Activated CD4-positive, alpha-beta memory T cell treated with anti-CD3 and anti-CD28 coated beads for 36 hours (primary cell): ENCODE results near the gene CLMP. TPM values are rescaled to one million over a fixed set of nuclear protein-coding genes. Genes with fewer than 3 reads are reported as not detected.

Source experiments
- CTCF ChIA-PET: fragments of 350-600 bp; sonication (Branson Sonifier 250); formaldehyde crosslinking; loops from one replicate; lab custom pipeline; 2021; ENCODE audit warnings: antibody characterized with exemption, inconsistent platforms; lab: Charles Lee
- POLR2A ChIA-PET: fragments of 350-600 bp; sonication (Branson Sonifier 250); formaldehyde crosslinking; loops from one replicate; lab custom pipeline; 2021; ENCODE audit warnings: antibody characterized with exemption; lab: Charles Lee
- DNase-seq: peaks from one replicate; pipeline ENCODE4 v3.0.0-alpha.2; 2020
- H3K27ac Mint-ChIP-seq: one replicate; pipeline ENCODE4 v1.8.0; 2021; ENCODE audit warnings: mixed read lengths
- H3K27me3 Mint-ChIP-seq: one replicate; pipeline ENCODE4 v1.8.0; 2021; ENCODE audit warnings: mixed read lengths
- H3K36me3 Mint-ChIP-seq: one replicate; pipeline ENCODE4 v1.8.0; 2021; ENCODE audit warnings: mixed read lengths
- H3K4me1 Mint-ChIP-seq: one replicate; pipeline ENCODE4 v1.8.0; 2021; ENCODE audit warnings: low read depth, mixed read lengths
- H3K4me3 Mint-ChIP-seq: one replicate; pipeline ENCODE4 v1.8.0; 2021; ENCODE audit warnings: mild to moderate bottlenecking, mixed read lengths
- H3K9me3 Mint-ChIP-seq: one replicate; pipeline ENCODE4 v1.8.0; 2021; ENCODE audit warnings: mixed read lengths
- intact Hi-C: fragments of 100-400 bp; cut with micrococcal nuclease; formaldehyde crosslinking; loops from one replicate; pipeline ENCODE4 v1.15.1; 2023
- total RNA-seq, 2 experiments: library from RNA; stranded (reverse); gene quantifications; one replicate each; pipeline ENCODE4 v1.2.3, GENCODE V29; 2021

The CLMP gene
- total RNA-seq, 2 experiments from 2014 or later, result 0.31 to 0.44 TPM

DNA sequence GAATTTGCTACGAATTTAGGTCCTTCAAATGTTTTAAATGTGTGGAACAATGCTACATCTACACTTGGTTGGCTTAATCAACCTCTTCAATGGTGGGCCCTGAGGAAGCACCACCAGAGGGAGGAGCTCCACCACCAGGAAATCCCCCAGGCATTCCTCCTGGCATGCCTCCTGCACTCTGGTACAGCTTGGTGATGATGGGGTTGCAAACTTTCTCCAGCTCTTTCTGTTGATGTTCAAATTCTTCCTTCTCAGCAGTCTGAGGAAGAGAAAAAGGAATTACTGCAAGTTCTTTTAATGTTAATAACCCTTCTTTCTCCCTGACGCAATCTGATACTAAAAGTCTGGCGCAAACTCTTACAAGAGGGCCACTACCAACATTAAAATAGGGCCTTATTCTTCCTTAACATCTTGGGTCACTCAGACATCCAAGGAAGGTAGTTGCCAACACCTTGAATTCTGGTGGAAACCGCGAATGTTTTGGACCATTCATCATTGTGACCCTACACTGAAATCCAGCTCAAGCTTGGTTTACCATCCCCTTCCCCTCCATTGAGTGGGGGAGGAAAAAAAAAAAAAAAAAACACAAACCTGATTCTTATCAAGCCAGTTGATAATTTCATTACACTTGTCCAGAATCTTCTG lies 137.3 kb downstream of the CLMP start:
- intact Hi-C loops, result loop anchor here (2.0 kb wide), 1 partner anchor 75 kb away; no protein-coding TSS in a partner anchor

DNA sequence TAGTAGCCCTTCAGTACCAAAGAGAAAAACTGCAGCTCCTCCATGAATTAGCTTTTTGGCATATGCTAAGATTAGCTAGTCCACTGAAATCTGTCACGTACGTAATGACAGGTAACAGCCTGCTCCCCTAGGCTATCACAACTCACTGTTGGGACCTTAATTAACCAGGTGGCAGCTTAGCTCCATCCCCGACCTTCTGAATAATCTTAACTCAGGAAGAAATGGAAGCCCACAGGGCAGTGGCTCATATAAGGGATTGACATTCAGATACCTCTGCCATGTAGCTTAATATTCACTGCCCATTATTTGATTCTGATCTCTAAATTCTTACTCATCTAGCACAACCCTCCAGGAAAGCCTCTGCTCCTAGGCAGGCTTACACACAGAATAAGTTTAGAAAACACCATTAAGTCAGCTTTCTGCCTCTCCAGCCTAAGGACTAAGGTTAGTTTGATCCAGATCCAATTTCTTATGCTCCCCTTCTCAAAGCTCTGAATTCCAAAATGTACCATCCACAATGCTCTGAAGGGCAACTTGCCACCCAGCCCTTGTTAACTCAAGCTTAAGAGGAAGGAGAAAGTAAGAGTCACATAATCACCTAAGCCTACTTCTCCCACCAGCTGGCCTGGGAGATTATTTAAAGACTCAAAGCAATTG lies 138.1 kb downstream of the CLMP start:
- peaks cover 53% of the 10 kb centered on the region for H3K4me1 Mint-ChIP-seq
- ChIA-PET POLR2A (interaction anchor here (1.1 to 12.4 kb wide), 4 partner anchors 10 to 174 kb away, joined by 3 to 202 read pairs (median 5); no protein-coding TSS in a partner anchor), CTCF (interaction anchor here (0.7 to 4.5 kb wide), 4 partner anchors 39 to 201 kb away, joined by 3 to 20 read pairs (median 6); no protein-coding TSS in a partner anchor)
- intact Hi-C loops, result no loop called here
- no peaks in the 10 kb centered on the region for H3K9me3 Mint-ChIP-seq
- peak overlapping the region; percentile 99 for H3K4me3 Mint-ChIP-seq
- H3K36me3 Mint-ChIP-seq, result peaks cover 73% of the 10 kb centered on the region
- no peaks in the 10 kb centered on the region for H3K27me3 Mint-ChIP-seq
- peak overlapping the region; percentile 100 for H3K27ac Mint-ChIP-seq
- no peak for DNase-seq

More for the DNA sequence above, 137.3 kb downstream of the CLMP start:
- POLR2A ChIA-PET, result interaction anchor here (1.1 to 12.4 kb wide), 4 partner anchors 11 to 175 kb away, joined by 3 to 202 read pairs (median 5); no protein-coding TSS in a partner anchor
- peak overlapping the region; percentile 99 for H3K4me3 Mint-ChIP-seq
- no peaks in the 10 kb centered on the region for H3K27me3 Mint-ChIP-seq
- H3K4me1 Mint-ChIP-seq, result peaks cover 53% of the 10 kb centered on the region
- no peaks in the 10 kb centered on the region for H3K9me3 Mint-ChIP-seq
- no peak for DNase-seq
- CTCF ChIA-PET, result interaction anchor here (1.1 to 2.7 kb wide), 2 partner anchors 194 to 202 kb away, joined by 3 to 8 read pairs; no protein-coding TSS in a partner anchor
- H3K27ac Mint-ChIP-seq, result peak overlapping the region; percentile 100
- peaks cover 77% of the 10 kb centered on the region for H3K36me3 Mint-ChIP-seq

DNA sequence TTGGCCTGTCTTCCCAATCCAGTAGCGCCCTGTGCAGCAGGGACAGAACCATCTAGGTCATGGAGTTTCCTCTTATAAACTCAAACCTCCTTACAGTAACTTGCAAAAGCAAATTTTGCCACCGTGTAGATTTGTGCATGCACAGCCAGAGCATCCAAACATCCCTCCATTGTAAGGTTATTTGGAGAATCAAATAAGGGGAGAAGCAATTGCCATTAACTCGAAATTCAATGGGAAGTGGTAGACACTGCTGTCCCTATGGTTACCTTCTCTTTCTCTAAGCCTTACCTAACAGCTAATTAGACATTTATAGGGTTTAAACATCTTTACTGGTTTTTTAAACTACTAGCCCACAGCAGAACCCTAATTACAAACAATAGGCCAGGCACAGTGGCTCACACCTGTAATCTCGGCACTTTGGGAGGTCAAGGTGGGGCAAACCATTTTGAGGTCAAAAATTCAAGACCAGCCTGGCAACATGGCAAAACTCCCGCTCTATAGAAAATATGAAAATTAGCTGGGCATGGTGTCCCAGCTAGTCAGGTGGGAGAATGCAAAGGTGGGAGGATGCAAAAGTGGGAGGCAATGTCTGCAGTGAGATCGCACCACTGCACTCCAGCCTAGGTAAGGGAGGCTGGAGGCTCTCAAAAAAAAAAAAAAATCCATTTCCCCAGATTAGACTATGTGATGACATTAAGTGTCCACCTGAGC lies 139.7 kb downstream of the CLMP start:
- H3K4me3 Mint-ChIP-seq, result no peak overlapping the region
- no peak for DNase-seq
- intact Hi-C loops, result loop anchor here (2.0 kb wide), 1 partner anchor 33 kb away; no protein-coding TSS in a partner anchor
- ChIA-PET CTCF (interaction anchor here (0.6 to 4.5 kb wide), 21 partner anchors 9 to 203 kb away, joined by 3 to 26 read pairs (median 8); no protein-coding TSS in a partner anchor), POLR2A (interaction anchor here (0.7 to 12.4 kb wide), 3 partner anchors 8 to 149 kb away, joined by 3 to 202 read pairs (median 6); no protein-coding TSS in a partner anchor)
- peaks cover 53% of the 10 kb centered on the region for H3K4me1 Mint-ChIP-seq
- no peaks in the 10 kb centered on the region for H3K9me3 Mint-ChIP-seq
- no peaks in the 10 kb centered on the region for H3K27me3 Mint-ChIP-seq
- H3K36me3 Mint-ChIP-seq, result peaks cover 57% of the 10 kb centered on the region
- H3K27ac Mint-ChIP-seq, result peak overlapping the region; percentile 100

DNA sequence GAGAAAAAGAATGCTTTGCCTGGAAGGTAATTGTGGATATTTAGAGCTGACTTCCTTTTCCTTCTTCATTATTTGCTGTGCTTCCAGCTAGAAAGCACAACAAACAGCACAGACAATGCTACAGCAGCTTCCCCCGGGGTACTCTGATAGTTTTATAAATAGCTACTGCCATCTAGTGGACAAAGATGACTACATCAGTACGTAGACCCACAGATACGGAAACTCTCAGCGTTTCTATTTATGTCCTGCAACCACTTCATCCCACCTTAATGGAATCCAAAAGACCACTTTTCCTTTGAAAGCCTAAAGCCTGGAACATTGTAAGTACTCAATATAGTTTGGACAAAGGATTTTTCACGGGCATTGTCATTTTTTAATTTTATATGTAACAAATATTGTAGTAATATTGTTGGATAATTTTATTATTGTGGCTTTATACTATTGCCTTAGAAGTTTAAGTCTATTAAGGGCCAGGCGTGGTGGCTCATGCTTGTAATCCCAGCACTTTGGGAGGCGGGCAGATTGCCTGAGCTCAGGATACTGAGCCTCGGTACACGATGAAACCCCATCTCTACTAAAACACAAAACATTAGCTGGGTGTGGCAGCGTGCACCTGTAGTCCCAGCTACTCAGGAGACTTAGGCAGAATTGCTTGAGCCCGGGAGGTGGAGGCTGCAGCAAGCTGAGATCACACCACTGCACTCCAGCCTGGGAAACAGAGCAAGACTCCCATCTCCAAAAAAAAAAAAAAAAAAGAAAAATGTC lies 140.6 kb downstream of the CLMP start:
- Mint-ChIP-seq H3K36me3 (peaks cover 48% of the 10 kb centered on the region), H3K4me3 (no peak overlapping the region), H3K4me1 (peaks cover 47% of the 10 kb centered on the region)

DNA sequence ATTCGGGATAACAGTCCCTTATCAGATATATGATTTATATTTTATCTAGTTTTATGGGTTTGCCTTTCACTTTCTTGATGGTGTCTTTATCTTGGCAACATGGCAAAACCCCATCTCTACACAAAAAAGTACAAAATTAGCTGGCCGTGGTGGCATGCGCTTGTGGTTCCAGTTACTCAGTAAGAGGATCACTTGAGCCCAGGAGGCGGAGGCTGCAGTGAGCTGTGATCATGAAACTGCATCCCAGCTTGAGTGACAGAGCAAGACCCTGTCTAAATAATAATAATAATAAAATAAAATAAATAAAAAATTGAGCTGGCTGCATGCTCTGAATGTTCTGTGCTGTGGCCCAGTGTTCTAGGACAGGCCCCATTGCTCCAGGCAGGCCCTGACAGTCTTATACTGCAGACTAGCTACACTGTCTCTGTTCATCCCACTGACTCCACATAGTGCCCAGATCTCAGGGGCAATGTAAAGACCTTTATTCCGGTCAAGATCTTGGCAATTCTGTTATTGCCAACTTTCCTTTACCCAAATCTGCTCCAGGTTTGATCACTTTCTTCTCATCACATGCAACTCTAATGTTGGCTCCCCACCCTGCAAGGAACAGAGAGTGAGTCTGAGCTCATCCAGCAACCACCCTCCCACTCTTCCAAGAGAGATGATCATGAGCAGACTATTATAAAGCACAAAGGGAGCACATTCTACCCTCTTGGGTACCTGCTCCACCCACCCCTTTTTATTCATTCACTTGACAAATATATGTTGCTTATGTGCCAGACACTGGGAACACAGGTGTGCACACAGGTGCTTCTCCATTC lies 141.9 kb downstream of the CLMP start:
- no peak overlapping the region for H3K4me3 Mint-ChIP-seq
- peaks cover 34% of the 10 kb centered on the region for H3K36me3 Mint-ChIP-seq
- CTCF ChIA-PET, result interaction anchor here (0.6 to 4.5 kb wide), 21 partner anchors 8 to 232 kb away, joined by 3 to 26 read pairs (median 7); no protein-coding TSS in a partner anchor
- peaks cover 34% of the 10 kb centered on the region for H3K4me1 Mint-ChIP-seq
- peak; percentile 40 for DNase-seq
- H3K27me3 Mint-ChIP-seq, result no peaks in the 10 kb centered on the region
- intact Hi-C loops, result no loop called here
- POLR2A ChIA-PET, result interaction anchor here (0.6 to 12.4 kb wide), 5 partner anchors 10 to 146 kb away, joined by 3 to 202 read pairs (median 5); partner anchors contain the start of gene HSPA8
- peak overlapping the region; percentile 23 for H3K27ac Mint-ChIP-seq
- H3K9me3 Mint-ChIP-seq, result no peaks in the 10 kb centered on the region

More for the DNA sequence above, 140.6 kb downstream of the CLMP start:
- POLR2A ChIA-PET, result interaction anchor here (0.6 to 12.4 kb wide), 7 partner anchors 9 to 1444 kb away, joined by 3 to 202 read pairs (median 4); partner anchors contain the start of gene HSPA8
- CTCF ChIA-PET, result interaction anchor here (0.6 to 4.5 kb wide), 34 partner anchors 8 to 329 kb away, joined by 3 to 26 read pairs (median 5); no protein-coding TSS in a partner anchor
- Mint-ChIP-seq H3K27ac (peak overlapping the region; percentile 100), H3K9me3 (no peaks in the 10 kb centered on the region), H3K27me3 (no peaks in the 10 kb centered on the region)
- DNase-seq, result no peak
- intact Hi-C loops, result loop anchor here (2.0 kb wide), 1 partner anchor 32 kb away; no protein-coding TSS in a partner anchor

DNA sequence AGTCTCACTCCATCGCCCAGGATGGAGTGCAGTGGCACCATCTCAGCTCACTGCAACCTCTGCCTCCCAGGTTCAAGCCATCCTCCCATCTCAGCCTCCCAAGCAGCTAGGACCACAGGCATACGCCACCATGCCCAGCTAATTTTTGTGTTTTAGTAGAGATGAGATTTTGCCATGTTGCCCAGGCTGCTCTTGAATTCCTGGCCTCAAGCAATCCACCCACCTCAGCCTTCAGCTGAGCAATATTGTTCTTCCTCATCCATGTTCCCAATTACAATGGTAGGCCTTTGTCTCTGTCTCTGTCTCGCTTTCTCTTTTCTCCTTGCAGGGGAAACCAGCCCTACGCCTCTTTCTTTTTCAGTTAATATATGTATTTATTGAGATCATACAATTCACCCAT lies 143.4 kb downstream of the CLMP start:
- Mint-ChIP-seq H3K4me3 (no peak overlapping the region), H3K27ac (no peak overlapping the region), H3K36me3 (peaks cover 19% of the 10 kb centered on the region), H3K27me3 (no peaks in the 10 kb centered on the region), H3K9me3 (no peaks in the 10 kb centered on the region), H3K4me1 (peaks cover 21% of the 10 kb centered on the region)
- no peak for DNase-seq
- ChIA-PET CTCF (interaction anchor here (0.8 to 3.8 kb wide), 4 partner anchors 28 to 355 kb away, joined by 3 to 26 read pairs (median 12); no protein-coding TSS in a partner anchor), POLR2A (interaction anchor here (1.0 to 3.0 kb wide), 2 partner anchors 8 to 12 kb away, joined by 3 to 24 read pairs; partner anchors contain the start of gene HSPA8)
- intact Hi-C loops, result no loop called here

DNA sequence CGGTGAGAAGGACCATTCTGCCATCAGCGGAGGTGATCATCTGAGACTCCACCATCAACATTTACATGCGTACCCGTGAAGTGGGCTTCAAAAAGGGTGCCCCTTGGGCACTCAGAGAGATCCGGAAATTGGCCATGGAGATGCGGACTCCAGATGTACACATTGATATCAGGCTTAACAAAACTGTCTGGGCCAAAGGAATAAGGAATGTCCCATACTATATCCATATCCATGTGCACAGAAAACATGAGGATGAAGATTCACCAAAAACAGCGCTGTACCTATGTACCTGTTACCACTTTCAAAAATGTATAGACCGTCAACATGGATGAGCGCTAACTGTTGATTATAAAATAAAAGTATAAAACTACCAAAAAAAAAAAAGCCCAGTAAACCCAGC lies 143.9 kb downstream of the CLMP start:
- Mint-ChIP-seq H3K36me3 (peaks cover 15% of the 10 kb centered on the region), H3K4me3 (no peak overlapping the region), H3K27ac (no peak overlapping the region), H3K27me3 (no peaks in the 10 kb centered on the region), H3K9me3 (no peaks in the 10 kb centered on the region), H3K4me1 (peaks cover 19% of the 10 kb centered on the region)
- DNase-seq, result no peak
- CTCF ChIA-PET, result interaction anchor here (0.8 to 1.0 kb wide), 2 partner anchors 187 to 354 kb away, joined by 3 read pairs; no protein-coding TSS in a partner anchor
- intact Hi-C loops, result no loop called here
- POLR2A ChIA-PET, result interaction anchor here (1.0 kb wide), 1 partner anchor 9 kb away, joined by 3 read pairs; no protein-coding TSS in a partner anchor

DNA sequence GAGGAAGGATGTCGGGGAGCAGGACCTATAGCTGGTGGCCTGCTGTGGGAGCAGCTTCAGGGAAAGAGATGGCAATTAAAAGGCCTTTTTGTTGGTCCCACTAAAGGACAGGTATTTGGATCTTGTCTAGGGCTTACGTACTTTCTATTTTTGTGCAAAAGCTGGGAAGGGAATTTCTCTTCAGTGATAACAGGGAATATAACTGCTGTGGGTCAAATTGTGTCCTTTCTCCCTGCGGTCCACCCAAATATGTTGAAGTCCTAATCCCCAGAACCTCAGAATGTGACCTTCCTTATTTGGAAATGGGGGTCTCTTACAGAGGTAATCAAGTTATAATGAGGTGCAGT lies 147.1 kb downstream of the CLMP start:
- H3K27ac Mint-ChIP-seq, result no peak overlapping the region
- H3K9me3 Mint-ChIP-seq, result no peaks in the 10 kb centered on the region
- H3K4me1 Mint-ChIP-seq, result no peaks in the 10 kb centered on the region
- ChIA-PET CTCF (interaction anchor here (0.8 to 4.2 kb wide), 2 partner anchors 26 to 184 kb away, joined by 3 to 19 read pairs; no protein-coding TSS in a partner anchor), POLR2A (interaction anchor here (0.6 to 2.0 kb wide), 2 partner anchors 9 to 195 kb away, joined by 3 to 5 read pairs; no protein-coding TSS in a partner anchor)
- no peak for DNase-seq
- H3K4me3 Mint-ChIP-seq, result no peak overlapping the region
- H3K27me3 Mint-ChIP-seq, result no peaks in the 10 kb centered on the region
- no peaks in the 10 kb centered on the region for H3K36me3 Mint-ChIP-seq
- intact Hi-C loops, result no loop called here

DNA sequence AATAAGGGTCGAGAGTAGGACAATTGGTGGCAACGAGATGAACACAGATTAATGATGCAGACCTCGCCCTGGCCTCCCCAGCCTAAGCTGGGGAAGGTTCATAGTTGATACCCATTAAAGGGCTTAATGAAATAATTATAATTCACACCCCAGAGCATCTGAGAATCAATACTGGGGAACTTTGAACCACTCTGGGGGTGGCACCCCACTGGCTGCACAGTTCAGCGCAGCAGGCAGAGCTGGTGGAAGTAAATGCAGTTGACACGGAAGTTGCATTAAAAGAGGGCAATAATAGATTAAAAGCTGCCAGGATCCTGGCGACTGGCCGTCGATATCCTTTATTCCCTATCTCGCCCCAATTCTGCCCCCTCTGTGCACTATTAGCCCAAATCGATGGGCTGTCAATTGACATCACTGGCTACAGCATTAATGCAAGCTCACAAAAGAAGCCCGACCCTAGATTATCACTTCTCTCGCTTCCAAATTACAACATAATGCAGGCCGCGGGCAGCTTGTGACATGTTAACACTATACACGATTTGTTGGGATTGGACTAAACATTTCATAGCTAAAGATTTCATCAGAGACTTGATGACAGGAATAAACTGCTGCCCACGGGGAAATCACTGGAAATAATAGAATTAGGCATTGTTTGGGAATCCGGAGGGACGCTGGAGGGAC lies 147.6 kb downstream of the CLMP start:
- no peaks in the 10 kb centered on the region for H3K36me3 Mint-ChIP-seq
- H3K27me3 Mint-ChIP-seq, result no peaks in the 10 kb centered on the region
- DNase-seq, result no peak
- H3K4me1 Mint-ChIP-seq, result no peaks in the 10 kb centered on the region
- no peaks in the 10 kb centered on the region for H3K9me3 Mint-ChIP-seq
- H3K4me3 Mint-ChIP-seq, result no peak overlapping the region
- intact Hi-C loops, result no loop called here
- CTCF ChIA-PET, result interaction anchor here (0.6 to 4.2 kb wide), 3 partner anchors 25 to 183 kb away, joined by 3 to 19 read pairs (median 3); no protein-coding TSS in a partner anchor
- POLR2A ChIA-PET, result interaction anchor here (0.6 to 2.0 kb wide), 2 partner anchors 10 to 195 kb away, joined by 3 to 5 read pairs; no protein-coding TSS in a partner anchor
- H3K27ac Mint-ChIP-seq, result no peak overlapping the region
